Erythroblast (primary cell): ENCODE data around the gene CSNK2A1.
"Not testable (repeated sequence)": the region's sequence is repeated elsewhere in the genome, so short reads cannot be mapped to it uniquely, and the experiment has no call there.

Experiments used
- DNase-seq, 2 experiments: peaks; one replicate each; lab custom pipeline; 2025; lab: John Stamatoyannopoulos, UW
- GATA1 ChIP-seq: IDR thresholded peaks from 2 replicates; pipeline ENCODE4 v1.6.1; 2011; ENCODE audit warnings: low read depth, mild to moderate bottlenecking, control low read depth, low read length, moderate library complexity
- POLR2A ChIP-seq: IDR thresholded peaks from 2 replicates; pipeline ENCODE4 v1.6.1; 2011; ENCODE audit warnings: mild to moderate bottlenecking, low read length

Gene CSNK2A1

GRCh38 chr20:543369-544152 is at the start of gene CSNK2A1:
Gene CSNK2A1, minus strand, starts transcription at chr20:543790. Its CDS starts 35,239 bp downstream, at chr20:508551.
- DNase-seq = peak; percentile 97 to 98
- no peak for TF ChIP-seq GATA1
- peak; percentile 92 for TF ChIP-seq POLR2A

DNA sequence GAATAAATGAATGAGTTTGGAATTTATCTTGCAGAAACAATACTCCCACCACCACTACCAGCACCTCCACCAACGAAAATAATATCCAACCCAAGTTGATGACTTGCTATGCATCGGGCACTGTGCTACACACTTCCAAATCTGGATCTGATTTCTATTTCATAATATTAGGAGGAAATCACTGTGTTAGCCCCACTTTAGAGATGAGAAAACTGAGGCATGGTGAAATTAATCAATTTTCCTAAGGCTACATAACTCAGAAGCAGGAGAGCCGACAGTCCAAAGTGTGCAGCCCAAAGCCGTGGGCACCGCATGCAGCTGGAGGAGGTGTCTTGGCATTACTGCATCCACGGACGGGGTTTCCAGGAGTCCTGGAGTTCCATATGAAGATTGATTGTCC is 48.9 kb upstream of the CSNK2A1 start:
- no peak for DNase-seq
- TF ChIP-seq POLR2A (no peak), GATA1 (no peak)

DNA sequence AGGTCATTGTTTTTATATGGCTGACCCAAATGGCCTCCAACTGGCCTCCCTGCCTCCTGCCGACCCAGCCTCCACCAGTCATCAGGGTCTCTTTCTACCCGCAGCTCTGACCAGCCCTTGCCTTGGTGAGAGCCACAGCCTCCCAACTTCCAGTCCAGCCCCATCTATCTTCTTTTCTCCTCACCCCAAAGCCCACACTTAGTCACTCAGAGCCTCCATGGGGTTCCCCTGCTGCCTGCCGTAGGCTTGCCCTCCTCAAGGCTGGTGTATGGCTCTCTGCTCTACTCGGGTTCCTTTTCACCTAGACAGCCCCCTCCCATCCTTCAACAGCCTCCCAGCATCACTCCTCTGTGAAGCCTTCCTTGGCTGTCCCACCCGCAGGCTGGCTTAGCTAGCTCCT is 48.4 kb upstream of the CSNK2A1 start:
- no peak for DNase-seq
- no peak for TF ChIP-seq GATA1

DNA sequence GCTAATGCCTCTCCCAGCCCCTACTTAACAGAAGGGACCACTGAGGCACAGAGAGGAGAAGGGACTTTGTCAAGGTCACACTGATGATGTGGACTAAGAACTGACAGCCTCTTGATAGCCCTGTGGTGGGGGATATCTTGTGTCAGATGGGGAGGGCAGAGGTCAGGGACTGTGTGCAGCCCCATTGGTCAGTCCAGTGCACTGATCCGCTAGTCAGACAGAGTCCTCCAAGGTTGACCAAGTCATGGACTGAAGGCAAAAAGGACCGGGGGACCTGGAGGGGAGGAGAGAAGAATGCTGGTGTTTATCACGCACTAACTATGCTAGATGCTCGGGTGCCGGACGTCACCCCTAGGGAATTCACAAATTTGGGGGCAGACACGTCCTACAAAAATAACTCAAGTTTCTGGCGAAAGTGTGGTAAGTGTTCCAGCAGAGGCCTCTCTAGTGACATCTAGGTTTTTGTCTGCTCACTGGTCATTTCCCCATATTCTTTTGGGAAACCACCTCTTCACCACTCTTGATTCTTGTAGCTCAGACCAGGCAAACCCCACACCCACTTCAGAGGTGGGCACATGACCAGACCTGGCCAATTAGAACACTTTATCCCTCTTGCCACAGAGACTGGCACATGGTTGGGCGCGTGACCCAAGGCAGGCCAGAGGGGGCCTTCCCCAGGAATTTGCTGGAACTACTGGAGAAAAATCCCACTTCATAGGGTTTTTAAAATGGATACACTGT is 45.5 kb upstream of the CSNK2A1 start:
- no peak for DNase-seq

DNA sequence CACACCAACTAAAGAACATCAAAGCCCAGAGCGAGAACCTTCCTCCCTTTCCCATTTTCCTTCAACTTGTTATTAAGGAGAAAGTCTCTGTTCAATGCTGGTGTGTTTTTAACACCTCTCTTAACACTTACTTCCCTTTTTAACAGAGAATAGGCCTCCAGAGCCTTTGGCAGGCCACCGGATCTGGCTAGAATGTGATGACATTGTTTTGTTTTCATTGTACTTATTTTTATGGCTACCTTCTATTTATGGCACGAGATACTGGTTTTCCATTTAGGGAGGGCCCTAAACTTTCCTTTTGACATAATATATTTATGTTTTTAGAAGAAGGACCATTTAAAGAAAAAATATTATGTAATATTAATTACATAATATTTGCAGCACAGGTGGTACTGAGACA is 44.9 kb upstream of the CSNK2A1 start:
- no peak for DNase-seq
- TF ChIP-seq GATA1 (no peak), POLR2A (no peak)

More for the DNA sequence above, 45.5 kb upstream of the CSNK2A1 start:
- no peak for TF ChIP-seq GATA1
- TF ChIP-seq POLR2A = no peak

DNA sequence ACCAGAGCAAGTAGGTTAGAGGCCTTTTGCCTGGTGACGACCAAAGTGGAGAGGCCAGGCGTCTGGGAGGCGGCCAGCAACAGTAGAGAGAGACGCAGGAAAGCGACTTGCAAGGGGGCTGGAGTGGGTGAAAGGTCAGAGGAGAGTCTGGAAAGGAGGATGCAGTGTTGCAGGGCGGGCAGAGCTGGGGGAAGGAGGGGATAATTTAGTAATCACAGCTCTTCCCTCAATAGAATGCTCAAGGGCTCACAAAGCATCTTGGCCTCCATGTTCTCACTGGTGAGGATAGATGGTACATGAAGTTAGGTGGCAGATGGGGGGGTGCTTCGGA is 41.3 kb upstream of the CSNK2A1 start:
- no peak for DNase-seq
- no peak for TF ChIP-seq GATA1
- TF ChIP-seq POLR2A = no peak

GRCh38 chr20:584161-584970 is 40.8 kb upstream of the CSNK2A1 start:
- peak; percentile 17 to 43 for DNase-seq
- no peak for TF ChIP-seq GATA1
- no peak for TF ChIP-seq POLR2A

DNA sequence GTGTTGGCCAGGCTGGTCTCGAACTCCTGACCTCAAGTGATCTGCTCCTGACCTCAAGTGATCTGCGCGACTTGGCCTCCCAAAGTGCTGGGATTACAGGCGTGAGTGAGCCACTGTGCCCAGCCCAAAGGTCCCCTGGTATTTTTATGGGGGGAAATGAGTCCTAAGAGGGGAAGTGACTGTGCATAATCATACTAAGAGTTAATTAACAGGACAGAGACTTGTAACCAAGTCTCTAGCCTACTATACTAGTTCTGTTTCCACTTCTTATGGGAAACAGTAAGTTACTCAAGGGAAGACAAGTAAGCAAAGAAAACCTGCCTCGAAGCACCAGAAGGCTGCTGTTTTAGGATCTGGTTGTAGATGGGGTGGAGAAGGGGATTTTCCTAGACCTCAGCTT is 38.6 kb upstream of the CSNK2A1 start:
- no peak for DNase-seq
- TF ChIP-seq GATA1 (no peak), POLR2A (no peak)

DNA sequence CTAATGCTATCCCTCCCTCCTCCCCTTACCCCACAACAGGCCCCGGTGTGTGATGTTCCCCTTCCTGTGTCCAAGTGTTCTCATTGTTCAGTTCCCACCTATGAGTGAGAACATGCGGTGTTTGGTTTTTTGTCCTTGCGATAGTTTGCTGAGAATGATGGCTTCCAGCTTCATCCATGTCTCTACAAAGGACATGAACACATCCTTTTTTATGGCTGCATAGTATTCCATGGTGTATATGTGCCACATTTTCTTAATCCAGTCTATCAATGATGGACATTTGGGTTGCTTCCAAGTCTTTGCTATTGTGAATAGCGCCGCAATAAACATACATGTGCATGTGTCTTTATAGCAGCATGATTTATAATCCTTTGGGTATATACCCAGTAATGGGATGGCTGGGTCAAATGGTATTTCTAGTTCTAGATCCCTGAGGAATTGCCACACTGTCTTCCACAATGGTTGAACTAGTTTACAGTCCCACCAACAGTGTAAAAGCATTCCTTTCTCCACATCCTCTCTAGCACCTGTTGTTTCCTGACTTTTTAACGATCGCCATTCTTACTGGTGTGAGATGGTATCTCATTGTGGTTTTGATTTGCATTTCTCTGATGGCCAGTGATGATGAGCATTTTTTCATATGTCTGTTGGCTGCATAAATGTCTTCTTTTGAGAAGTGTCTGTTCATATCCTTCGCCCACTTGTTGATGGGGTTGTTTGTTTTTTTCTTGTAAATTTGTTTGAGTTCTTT is 35.5 kb upstream of the CSNK2A1 start:
- DNase-seq = not testable (repeated sequence)

DNA sequence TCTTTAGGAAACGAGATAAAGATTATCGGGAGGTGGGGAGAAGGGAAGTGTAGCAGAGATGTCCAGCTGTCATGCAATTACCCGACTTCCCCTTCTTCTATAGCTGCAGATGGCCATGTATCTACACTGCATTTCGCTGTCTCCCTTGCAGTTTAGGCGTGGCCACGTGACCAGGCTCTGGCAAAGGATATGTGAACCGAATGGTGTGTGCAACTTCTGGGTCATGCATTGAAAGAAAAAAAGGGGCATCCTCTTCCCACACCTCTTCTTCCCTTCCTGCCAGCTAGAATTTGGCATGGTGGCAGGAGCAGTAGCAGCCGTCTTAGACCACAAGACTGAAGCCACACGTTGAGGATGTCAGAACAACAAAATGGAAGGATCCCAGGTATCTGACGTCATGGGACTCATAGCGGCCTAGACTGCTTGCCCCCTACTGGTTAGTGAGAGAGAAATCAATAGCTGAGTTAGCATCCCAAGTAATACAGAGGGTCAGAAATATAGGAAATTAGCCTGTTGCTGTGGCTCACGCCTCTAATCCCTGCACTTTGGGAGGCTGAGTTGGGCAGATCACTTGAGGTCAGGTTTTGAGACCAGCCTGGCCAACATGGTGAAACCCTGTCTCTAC is 33.7 kb upstream of the CSNK2A1 start:
- DNase-seq = peak; percentile 39 to 43
- no peak for TF ChIP-seq GATA1
- no peak for TF ChIP-seq POLR2A

DNA sequence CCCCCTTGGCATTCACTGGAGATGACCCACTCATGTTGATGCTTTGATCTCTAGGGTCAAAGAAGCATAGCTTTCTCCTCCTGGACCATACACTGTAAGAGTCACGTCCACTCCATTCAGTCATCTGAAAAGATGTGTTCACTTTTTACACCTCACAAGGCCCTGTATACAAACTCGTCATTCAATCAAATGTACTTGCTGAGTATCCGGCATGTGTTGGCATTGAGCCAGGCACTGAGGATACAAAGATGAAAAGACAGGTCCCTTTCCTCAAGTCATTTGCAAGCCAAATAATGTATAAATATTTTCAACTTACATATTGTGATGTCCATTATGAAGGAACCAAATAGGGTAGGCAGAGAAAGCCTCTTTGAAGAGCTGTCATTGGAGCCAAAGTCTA is 32.6 kb upstream of the CSNK2A1 start:
- no peak for DNase-seq
- TF ChIP-seq GATA1 = no peak
- TF ChIP-seq POLR2A = no peak

- TF ChIP-seq GATA1 (no peak), POLR2A (no peak)
- no peak for DNase-seq
These were observed 31.6 kb upstream of the CSNK2A1 start for GRCh38 chr20:575230-575629.

GRCh38 chr20:574297-574942 is 30.8 kb upstream of the CSNK2A1 start:
- TF ChIP-seq POLR2A (no peak), GATA1 (no peak)
- DNase-seq = no peak
